HepG2 (cell line): ENCODE measurements around the gene RAB3D. TPM values are rescaled to one million over a fixed set of nuclear protein-coding genes. Genes with fewer than 3 reads are reported as not detected.

ENCODE experiments used
- ATM ChIP-seq: fragments of 450-650 bp; IDR thresholded peaks from 2 replicates; pipeline ENCODE4 v1.7.1; 2017; ENCODE audit warnings: mild to moderate bottlenecking, borderline replicate concordance
- ETV6 ChIP-seq: sonication (generic); formaldehyde crosslinking; conservative IDR thresholded peaks from 2 replicates; pipeline ENCODE4 v1.4.0; 2020; ENCODE audit warnings: missing genetic modification reagents
- FIP1L1 ChIP-seq: fragments of 200-400 bp; formaldehyde crosslinking; IDR thresholded peaks from 2 replicates; pipeline ENCODE4 v1.6.1; 2018; ENCODE audit warnings: low read depth, mild to moderate bottlenecking, low read length, moderate library complexity, borderline replicate concordance; ENCODE audit not compliant: insufficient read depth
- GATAD2A ChIP-seq: IDR thresholded peaks from 2 replicates; pipeline ENCODE4 v1.6.1; 2016
- HOXD1 ChIP-seq: sonication (generic); formaldehyde crosslinking; IDR thresholded peaks from 2 replicates; pipeline ENCODE4 v1.5.0; 2020; ENCODE audit warnings: missing genetic modification reagents
- IKZF1 ChIP-seq: fragments of 450-650 bp; IDR thresholded peaks from 2 replicates; pipeline ENCODE4 v1.7.1; 2016
- KLF13 ChIP-seq: sonication (generic); formaldehyde crosslinking; IDR thresholded peaks from 2 replicates; pipeline ENCODE4 v1.4.0; 2020; ENCODE audit warnings: mild to moderate bottlenecking, missing genetic modification reagents
- MTA1 ChIP-seq: sonication (generic); formaldehyde crosslinking; IDR thresholded peaks from 2 replicates; pipeline ENCODE4 v1.4.0; 2020; ENCODE audit warnings: missing genetic modification reagents, mild to moderate bottlenecking, borderline replicate concordance
- NFATC3 ChIP-seq: sonication (generic); formaldehyde crosslinking; IDR thresholded peaks from 2 replicates; pipeline ENCODE4 v1.5.1; 2020; ENCODE audit warnings: mild to moderate bottlenecking, missing genetic modification reagents
- PHF21A ChIP-seq: sonication (generic); formaldehyde crosslinking; IDR thresholded peaks from 2 replicates; pipeline ENCODE4 v1.5.0; 2020; ENCODE audit warnings: mild to moderate bottlenecking, missing genetic modification reagents
- POGZ ChIP-seq: sonication (generic); formaldehyde crosslinking; IDR thresholded peaks from 2 replicates; pipeline ENCODE4 v1.4.0; 2020; ENCODE audit warnings: mild to moderate bottlenecking, missing genetic modification reagents
- SMAD1 ChIP-seq: sonication (generic); formaldehyde crosslinking; IDR thresholded peaks from 2 replicates; pipeline ENCODE4 v1.4.0; 2020; ENCODE audit warnings: missing genetic modification reagents, low read depth, mild to moderate bottlenecking, borderline replicate concordance
- TCF7 ChIP-seq: sonication (generic); IDR thresholded peaks from 2 replicates; pipeline ENCODE4 v1.6.1; 2016; ENCODE audit warnings: antibody characterized with exemption, low read depth
- TCF7L2 ChIP-seq: IDR thresholded peaks from 2 replicates; pipeline ENCODE4 v1.6.1; 2011; ENCODE audit warnings: mild to moderate bottlenecking, low read depth, low read length, moderate library complexity
- TP53 ChIP-seq: sonication (generic); formaldehyde crosslinking; conservative IDR thresholded peaks from 2 replicates; pipeline ENCODE4 v1.4.0; 2020; ENCODE audit warnings: missing genetic modification reagents
- ZBTB1 ChIP-seq: sonication (generic); formaldehyde crosslinking; IDR thresholded peaks from 2 replicates; pipeline ENCODE4 v1.4.0; 2020; ENCODE audit warnings: missing genetic modification reagents, borderline replicate concordance
- ZBTB38 ChIP-seq: sonication (generic); formaldehyde crosslinking; IDR thresholded peaks from 2 replicates; pipeline ENCODE4 v1.5.1; 2020; ENCODE audit warnings: mild to moderate bottlenecking, missing genetic modification reagents
- ZC3H13 ChIP-seq: sonication (generic); formaldehyde crosslinking; IDR thresholded peaks from 2 replicates; pipeline ENCODE4 v1.8.1; 2023; ENCODE audit warnings: mild to moderate bottlenecking, missing genetic modification reagents, moderate library complexity
- ZFP90 ChIP-seq: sonication (generic); formaldehyde crosslinking; IDR thresholded peaks from 2 replicates; pipeline ENCODE4 v1.8.0; 2022; ENCODE audit warnings: missing genetic modification reagents, mild to moderate bottlenecking, inconsistent platforms, borderline replicate concordance
- ZMYM3 ChIP-seq: sonication (generic); formaldehyde crosslinking; IDR thresholded peaks from 2 replicates; pipeline ENCODE4 v1.5.1; 2020; ENCODE audit warnings: mild to moderate bottlenecking, missing genetic modification reagents
- ZNF230 ChIP-seq: sonication (generic); formaldehyde crosslinking; IDR thresholded peaks from 2 replicates; pipeline ENCODE4 v1.4.0; 2020; ENCODE audit warnings: mild to moderate bottlenecking, missing genetic modification reagents
- ZNF607 ChIP-seq: sonication (generic); formaldehyde crosslinking; IDR thresholded peaks from 2 replicates; pipeline ENCODE4 v1.5.1; 2020; ENCODE audit warnings: missing genetic modification reagents, mild to moderate bottlenecking, borderline replicate concordance
- ZNF816 ChIP-seq: sonication (generic); formaldehyde crosslinking; IDR thresholded peaks from 2 replicates; pipeline ENCODE4 v1.8.0; 2022; ENCODE audit warnings: missing genetic modification reagents, mild to moderate bottlenecking, borderline replicate concordance
- ZNF891 ChIP-seq: sonication (generic); formaldehyde crosslinking; IDR thresholded peaks from 2 replicates; pipeline ENCODE4 v1.5.0; 2020; ENCODE audit warnings: mild to moderate bottlenecking, missing genetic modification reagents
- polyA plus RNA-seq, 8 experiments: library from polyadenylated mRNA; depleted of rRNA in 3 of 8; stranded (reverse) in 7 of 8; unstranded in 1 of 8; fragments of >200 nt; fragmentation: Illumina TruSeq in 4 of 8; extraction: Trizol in 4 of 8; gene quantifications; 2 replicates each; pipeline versions ENCODE4 v1.2.1 to v1.2.3, GENCODE V29; 2011 to 2016; ENCODE audit warnings: low read depth in 4 of 8, missing spikeins in 1 of 8, mixed read lengths in 1 of 8; ENCODE audit not compliant: insufficient read depth in 1 of 8
- total RNA-seq, 5 experiments: library from RNA; depleted of rRNA; stranded (reverse); fragments of >200 nt; fragmentation: Illumina TruSeq; extraction: Trizol; gene quantifications; 2 replicates each; pipeline ENCODE4 v1.2.3, GENCODE V29; 2016; ENCODE audit warnings: low read depth in 1 of 5
- TF ChIP-seq, protein P1 (sequence below): sonication (generic); formaldehyde crosslinking; IDR thresholded peaks from 2 replicates; pipeline ENCODE4 v1.4.0; 2020; ENCODE audit warnings: missing genetic modification reagents, mild to moderate bottlenecking, borderline replicate concordance
- TF ChIP-seq, protein P2 (sequence below): sonication (generic); formaldehyde crosslinking; IDR thresholded peaks from 2 replicates; pipeline ENCODE4 v1.4.0; 2020; ENCODE audit warnings: mild to moderate bottlenecking, missing genetic modification reagents
- TF ChIP-seq, protein P3 (sequence below): sonication (generic); formaldehyde crosslinking; IDR thresholded peaks from 2 replicates; pipeline ENCODE4 v1.8.1; 2023; ENCODE audit warnings: mild to moderate bottlenecking, moderate library complexity, missing genetic modification reagents
- TF ChIP-seq, protein P4 (sequence below): sonication (generic); formaldehyde crosslinking; IDR thresholded peaks from 2 replicates; pipeline ENCODE4 v1.4.0; 2020; ENCODE audit warnings: mild to moderate bottlenecking, low read depth, missing genetic modification reagents

Gene RAB3D
- total and polyA plus RNA-seq, 2 of the 13 experiments (the other 11 are each of a cell fraction or from before 2014, with no cell fraction given) = 2.0 to 16.1 TPM

DNA sequence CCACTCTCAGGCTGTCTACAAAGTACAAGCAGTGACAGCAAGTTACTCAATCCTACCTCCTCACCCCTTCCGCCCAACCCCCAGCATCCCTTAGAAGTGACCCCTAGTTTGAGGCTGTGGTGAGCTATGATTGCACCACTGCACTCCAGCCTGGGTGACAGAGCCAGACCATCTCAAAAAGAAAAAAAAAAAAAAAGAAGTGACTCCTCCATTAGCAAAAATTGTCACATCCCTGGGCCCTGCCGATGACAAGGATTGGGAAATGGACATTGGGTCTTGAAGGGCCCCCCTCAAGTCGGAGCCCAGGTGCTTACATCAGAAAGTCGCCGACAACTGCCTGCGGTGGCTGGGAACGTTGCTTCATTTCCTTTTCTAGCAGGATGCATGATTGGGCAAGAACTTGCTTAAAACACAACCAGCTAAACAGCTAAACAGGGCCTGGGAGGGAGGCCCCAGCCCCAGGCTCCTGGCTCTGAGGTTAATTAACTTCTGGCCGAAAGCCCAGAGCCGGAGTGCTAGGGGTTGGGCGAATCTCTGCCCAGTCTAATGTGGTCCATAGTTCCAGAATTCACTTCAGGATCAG, 15.3 kb downstream of the RAB3D start (continued):
- TF ChIP-seq, protein P1, sequence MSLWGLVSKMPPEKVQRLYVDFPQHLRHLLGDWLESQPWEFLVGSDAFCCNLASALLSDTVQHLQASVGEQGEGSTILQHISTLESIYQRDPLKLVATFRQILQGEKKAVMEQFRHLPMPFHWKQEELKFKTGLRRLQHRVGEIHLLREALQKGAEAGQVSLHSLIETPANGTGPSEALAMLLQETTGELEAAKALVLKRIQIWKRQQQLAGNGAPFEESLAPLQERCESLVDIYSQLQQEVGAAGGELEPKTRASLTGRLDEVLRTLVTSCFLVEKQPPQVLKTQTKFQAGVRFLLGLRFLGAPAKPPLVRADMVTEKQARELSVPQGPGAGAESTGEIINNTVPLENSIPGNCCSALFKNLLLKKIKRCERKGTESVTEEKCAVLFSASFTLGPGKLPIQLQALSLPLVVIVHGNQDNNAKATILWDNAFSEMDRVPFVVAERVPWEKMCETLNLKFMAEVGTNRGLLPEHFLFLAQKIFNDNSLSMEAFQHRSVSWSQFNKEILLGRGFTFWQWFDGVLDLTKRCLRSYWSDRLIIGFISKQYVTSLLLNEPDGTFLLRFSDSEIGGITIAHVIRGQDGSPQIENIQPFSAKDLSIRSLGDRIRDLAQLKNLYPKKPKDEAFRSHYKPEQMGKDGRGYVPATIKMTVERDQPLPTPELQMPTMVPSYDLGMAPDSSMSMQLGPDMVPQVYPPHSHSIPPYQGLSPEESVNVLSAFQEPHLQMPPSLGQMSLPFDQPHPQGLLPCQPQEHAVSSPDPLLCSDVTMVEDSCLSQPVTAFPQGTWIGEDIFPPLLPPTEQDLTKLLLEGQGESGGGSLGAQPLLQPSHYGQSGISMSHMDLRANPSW = no peak
- 0 out of 2 replicates have a peak, but pooled peaks have one; percentile 28 for TF ChIP-seq POGZ (CRISPR knock-in tag)
- TF ChIP-seq, protein P2, sequence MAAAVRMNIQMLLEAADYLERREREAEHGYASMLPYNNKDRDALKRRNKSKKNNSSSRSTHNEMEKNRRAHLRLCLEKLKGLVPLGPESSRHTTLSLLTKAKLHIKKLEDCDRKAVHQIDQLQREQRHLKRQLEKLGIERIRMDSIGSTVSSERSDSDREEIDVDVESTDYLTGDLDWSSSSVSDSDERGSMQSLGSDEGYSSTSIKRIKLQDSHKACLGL (CRISPR knock-in tag) = no peak
- TF ChIP-seq ATM = no peak
- TF ChIP-seq HOXD1 = no peak
- TF ChIP-seq FIP1L1 = no peak
- TF ChIP-seq ZNF816 = no peak
- TF ChIP-seq ZNF607 (CRISPR knock-in tag) = no peak
- TF ChIP-seq ZFP90 (CRISPR knock-in tag) = no peak
- TF ChIP-seq, protein P3, sequence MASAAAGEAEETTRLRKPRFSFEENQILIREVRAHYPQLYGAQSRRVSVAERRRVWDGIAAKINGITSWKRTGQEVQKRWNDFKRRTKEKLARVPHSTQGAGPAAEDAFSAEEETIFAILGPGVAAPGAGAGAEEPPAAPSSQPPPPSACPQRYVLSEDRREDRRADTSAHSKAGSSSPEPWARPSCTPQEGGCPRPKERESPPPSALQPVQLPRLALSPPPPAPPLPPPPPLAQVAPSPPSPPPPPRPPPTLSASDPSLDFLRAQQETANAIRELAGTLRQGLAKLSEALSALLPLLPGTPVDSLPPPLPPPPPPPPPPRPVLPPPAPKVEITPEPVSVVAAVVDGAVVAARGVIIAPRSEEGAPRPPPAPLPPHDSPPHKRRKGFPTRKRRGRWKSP (CRISPR knock-in tag) = 0 out of 2 replicates have a peak, but pooled peaks have one; percentile 28
- TF ChIP-seq TCF7 = peak; percentile 77
- TF ChIP-seq MTA1 = peak; percentile 51; the same call in 1 of the 2 replicates
- no peak for TF ChIP-seq TP53 (CRISPR knock-in tag)
- no peak for TF ChIP-seq ZC3H13 (CRISPR knock-in tag)
- TF ChIP-seq TCF7L2 = no peak
- TF ChIP-seq ZBTB38 (CRISPR knock-in tag) = no peak
- TF ChIP-seq ZMYM3 = peak; percentile 64; the same call in 1 of the 2 replicates
- TF ChIP-seq IKZF1 = no peak
- TF ChIP-seq, protein P4, sequence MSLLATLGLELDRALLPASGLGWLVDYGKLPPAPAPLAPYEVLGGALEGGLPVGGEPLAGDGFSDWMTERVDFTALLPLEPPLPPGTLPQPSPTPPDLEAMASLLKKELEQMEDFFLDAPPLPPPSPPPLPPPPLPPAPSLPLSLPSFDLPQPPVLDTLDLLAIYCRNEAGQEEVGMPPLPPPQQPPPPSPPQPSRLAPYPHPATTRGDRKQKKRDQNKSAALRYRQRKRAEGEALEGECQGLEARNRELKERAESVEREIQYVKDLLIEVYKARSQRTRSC (CRISPR knock-in tag) = no peak
- TF ChIP-seq ZBTB1 (CRISPR knock-in tag) = no peak
- no peak for TF ChIP-seq ZNF891
- TF ChIP-seq PHF21A = peak; percentile 84
- TF ChIP-seq NFATC3 (CRISPR knock-in tag) = no peak
- no peak for TF ChIP-seq ZNF230 (CRISPR knock-in tag)
- peak; percentile 96 for TF ChIP-seq GATAD2A (CRISPR knock-in tag)
- TF ChIP-seq ETV6 (CRISPR knock-in tag) = no peak
- no peak for TF ChIP-seq SMAD1 (CRISPR knock-in tag)
- TF ChIP-seq KLF13 (CRISPR knock-in tag) = no peak
